WERI-Rb-1 (cell line): ENCODE measurements around the gene SLC25A44.
"Not testable (repeated sequence)": the region's sequence is repeated elsewhere in the genome, so short reads cannot be mapped to it uniquely, and the experiment has no call there.

ENCODE experiments used
- DNase-seq: peaks from one replicate; pipeline ENCODE4 v3.0.0-alpha.2; 2020
- H3K27ac ChIP-seq: fragments of 250-450 bp; sonication (Bioruptor Pico); 2 replicates; pipeline ENCODE4 v1.5.1; 2020; ENCODE audit warnings: mild to moderate bottlenecking, moderate library complexity
- H3K27me3 ChIP-seq: fragments of 250-450 bp; sonication (Bioruptor Pico); 2 replicates; pipeline ENCODE4 v1.5.1; 2021; ENCODE audit warnings: mild to moderate bottlenecking, low read depth, moderate library complexity; ENCODE audit not compliant: insufficient read depth, severe bottlenecking
- H3K36me3 ChIP-seq: fragments of 250-450 bp; sonication (Bioruptor Pico); 2 replicates; pipeline ENCODE4 v1.5.1; 2020; ENCODE audit warnings: mild to moderate bottlenecking, moderate library complexity
- H3K4me3 ChIP-seq: 2 replicates; pipeline ENCODE4 v1.5.1; 2011; ENCODE audit warnings: low read depth, mild to moderate bottlenecking, control low read depth, low read length
- H3K9me3 ChIP-seq: fragments of 250-450 bp; sonication (Bioruptor Pico); 2 replicates; pipeline ENCODE4 v1.5.1; 2021; ENCODE audit warnings: mild to moderate bottlenecking, moderate library complexity; ENCODE audit not compliant: severe bottlenecking
- TF ChIP-seq, protein P1 (sequence below): IDR thresholded peaks from 2 replicates; pipeline ENCODE4 v1.5.1; 2011; ENCODE audit warnings: low read depth, mild to moderate bottlenecking, control low read depth, inconsistent platforms, low read length

SLC25A44 gene

DNA sequence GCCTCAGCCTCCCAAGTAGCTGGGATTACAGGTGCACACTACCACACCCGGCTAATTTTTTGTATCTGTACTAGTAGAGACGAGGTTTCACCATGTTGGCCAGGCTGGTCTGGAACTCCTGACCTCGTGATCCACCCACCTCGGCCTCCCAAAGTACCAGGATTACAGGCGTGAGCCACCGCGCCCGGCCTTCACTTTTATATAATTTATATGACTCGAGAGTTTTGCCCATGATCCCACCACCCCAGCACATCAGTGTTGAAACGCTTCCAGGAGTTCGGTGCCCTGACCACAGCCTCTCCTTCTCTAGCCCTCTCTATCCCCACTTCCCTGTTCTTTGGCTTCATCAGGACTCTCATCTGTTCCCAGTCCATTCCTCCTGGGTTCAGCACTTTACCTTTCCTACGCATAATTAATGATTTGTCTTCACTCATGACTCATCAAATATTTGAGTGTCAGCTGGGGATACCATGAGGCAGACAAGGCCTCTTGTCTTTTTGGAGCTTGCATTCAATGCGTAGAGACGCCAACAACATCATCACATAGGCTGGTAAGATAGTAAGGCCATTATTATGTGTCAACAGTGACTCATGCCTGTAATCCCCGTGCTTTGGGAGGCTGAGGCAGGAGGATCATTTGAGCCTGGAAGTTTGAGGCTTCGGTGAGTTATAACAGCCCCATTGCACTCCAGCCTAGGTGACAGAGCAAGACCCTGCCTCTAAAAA is 20.3 kb downstream of the SLC25A44 start:
- Histone ChIP-seq H3K4me3 (peak overlapping the region; percentile 81), H3K9me3 (no peaks in the 10 kb centered on the region), H3K36me3 (peaks cover 46% of the 10 kb centered on the region), H3K27me3 (no peaks in the 10 kb centered on the region), H3K27ac (peak overlapping the region; percentile 98)
- TF ChIP-seq, protein P1, sequence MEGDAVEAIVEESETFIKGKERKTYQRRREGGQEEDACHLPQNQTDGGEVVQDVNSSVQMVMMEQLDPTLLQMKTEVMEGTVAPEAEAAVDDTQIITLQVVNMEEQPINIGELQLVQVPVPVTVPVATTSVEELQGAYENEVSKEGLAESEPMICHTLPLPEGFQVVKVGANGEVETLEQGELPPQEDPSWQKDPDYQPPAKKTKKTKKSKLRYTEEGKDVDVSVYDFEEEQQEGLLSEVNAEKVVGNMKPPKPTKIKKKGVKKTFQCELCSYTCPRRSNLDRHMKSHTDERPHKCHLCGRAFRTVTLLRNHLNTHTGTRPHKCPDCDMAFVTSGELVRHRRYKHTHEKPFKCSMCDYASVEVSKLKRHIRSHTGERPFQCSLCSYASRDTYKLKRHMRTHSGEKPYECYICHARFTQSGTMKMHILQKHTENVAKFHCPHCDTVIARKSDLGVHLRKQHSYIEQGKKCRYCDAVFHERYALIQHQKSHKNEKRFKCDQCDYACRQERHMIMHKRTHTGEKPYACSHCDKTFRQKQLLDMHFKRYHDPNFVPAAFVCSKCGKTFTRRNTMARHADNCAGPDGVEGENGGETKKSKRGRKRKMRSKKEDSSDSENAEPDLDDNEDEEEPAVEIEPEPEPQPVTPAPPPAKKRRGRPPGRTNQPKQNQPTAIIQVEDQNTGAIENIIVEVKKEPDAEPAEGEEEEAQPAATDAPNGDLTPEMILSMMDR, result no peak
- DNase-seq, result no peak

DNA sequence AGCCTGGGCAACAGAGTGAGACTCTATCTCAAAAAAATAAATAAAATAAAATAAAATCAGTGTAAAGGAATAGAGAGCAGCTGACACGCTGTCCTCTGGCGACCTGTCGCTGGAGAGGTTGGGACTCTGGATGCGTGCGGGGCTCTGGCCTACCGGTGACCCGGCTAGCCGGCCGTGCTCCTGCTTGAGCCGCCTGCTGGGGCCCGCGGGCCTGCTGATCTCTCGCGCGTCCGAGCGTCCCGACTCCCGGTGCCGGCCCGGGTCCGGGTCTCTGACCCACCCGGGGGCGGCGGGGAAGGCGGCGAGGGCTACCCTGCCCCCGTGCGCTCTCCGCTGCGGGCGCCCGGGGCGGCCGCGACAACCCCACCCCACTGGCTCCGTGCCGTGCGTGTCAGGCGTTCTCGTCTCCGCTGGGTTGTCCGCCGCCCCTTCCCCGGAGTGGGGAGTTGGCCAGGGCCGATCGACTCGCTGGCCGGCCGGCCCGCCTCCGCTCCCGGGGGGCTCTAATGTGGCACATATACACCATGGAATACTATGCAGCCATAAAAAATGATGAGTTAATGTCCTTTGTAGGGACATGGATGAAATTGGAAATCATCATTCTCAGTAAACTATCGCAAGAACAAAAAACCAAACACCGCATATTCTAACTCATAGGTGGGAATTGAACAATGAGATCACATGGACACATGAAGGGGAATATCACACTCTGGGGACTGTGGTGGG is 22.6 kb downstream of the SLC25A44 start:
- H3K27me3 ChIP-seq, H3K4me3 ChIP-seq, H3K27ac ChIP-seq, H3K9me3 ChIP-seq, DNase-seq: not testable (repeated sequence)
- peaks cover 53% of the 10 kb centered on the region for H3K36me3 ChIP-seq

DNA sequence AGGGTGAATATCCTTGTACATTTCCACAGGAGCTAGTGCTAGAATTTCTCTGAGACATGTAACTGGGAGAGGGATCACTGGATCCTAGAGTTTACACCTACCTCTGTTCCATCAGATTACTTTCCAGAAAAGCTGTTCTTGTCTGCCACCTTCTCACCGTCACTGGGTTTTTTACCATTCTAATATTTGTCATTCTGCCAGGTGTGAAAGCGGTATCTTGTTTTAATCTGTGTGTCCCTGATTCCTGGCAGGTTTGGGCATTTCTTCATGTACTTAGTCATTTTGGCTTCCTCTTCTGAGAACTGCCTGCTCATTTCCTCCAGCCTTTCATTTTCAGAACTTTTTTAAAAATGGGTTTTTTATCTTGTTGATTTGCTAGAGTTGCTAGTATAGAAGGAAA is 24.0 kb downstream of the SLC25A44 start:
- Histone ChIP-seq H3K4me3 (no peak overlapping the region), H3K27me3 (no peaks in the 10 kb centered on the region), H3K36me3 (peaks cover 60% of the 10 kb centered on the region), H3K27ac (no peak overlapping the region), H3K9me3 (no peaks in the 10 kb centered on the region)
- no peak for DNase-seq
- TF ChIP-seq, protein P1, result no peak

DNA sequence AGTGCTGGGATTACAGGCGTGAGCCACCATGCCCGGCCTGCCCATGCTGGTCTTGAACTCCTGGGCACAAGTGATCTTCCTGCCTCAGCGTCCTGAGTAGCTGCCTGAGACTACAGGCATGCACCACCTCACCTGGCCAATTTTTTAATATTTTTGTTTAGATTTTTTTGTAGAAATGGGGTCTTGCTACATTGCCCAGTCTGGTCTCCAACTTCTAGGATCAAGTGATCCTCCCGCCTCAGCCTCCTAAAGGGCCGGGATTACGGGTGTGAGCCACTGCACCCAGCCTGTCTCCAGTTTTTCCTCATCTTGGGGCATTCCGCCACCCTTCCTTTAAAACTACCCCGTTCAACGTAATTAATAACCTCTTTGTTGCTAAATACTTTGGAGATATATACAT is 26.3 kb downstream of the SLC25A44 start:
- Histone ChIP-seq H3K27ac (no peak overlapping the region), H3K27me3 (no peaks in the 10 kb centered on the region), H3K4me3 (no peak overlapping the region), H3K9me3 (no peaks in the 10 kb centered on the region), H3K36me3 (peaks cover 64% of the 10 kb centered on the region)
- TF ChIP-seq, protein P1, result no peak
- DNase-seq, result no peak

DNA sequence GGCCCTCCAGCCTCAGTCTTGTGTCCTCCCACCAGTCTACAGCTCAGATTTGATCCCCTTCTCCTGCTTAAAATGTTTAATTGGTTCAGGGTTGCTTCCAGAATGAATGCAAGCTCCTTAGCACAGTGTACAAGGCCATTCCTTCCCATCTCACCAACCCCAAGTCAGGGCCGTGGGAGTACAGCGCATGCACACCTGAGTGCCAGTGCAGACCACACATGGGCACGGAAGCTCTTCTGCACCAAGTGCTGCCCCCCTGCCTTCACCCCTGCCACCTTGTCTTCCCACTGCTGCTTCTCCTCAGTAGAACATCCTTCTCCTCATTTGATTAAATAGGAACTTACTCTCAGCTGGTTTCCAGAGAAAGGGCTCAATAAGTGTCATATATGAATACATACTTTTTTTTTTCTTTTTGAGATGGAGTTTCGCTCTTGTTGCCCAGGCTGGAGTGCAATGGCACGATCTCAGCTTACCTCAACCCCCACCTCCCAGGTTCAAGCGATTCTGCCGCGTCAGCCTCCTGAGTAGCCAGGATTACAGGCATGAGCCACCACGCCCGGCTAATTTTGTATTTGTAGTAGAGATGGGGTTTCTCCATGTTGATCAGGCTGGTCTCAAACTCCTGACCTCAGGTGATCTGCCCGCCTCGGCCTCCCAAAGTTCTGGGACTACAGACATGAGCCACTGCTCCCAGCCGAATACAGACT is 28.2 kb downstream of the SLC25A44 start:
- TF ChIP-seq, protein P1, result no peak
- Histone ChIP-seq H3K27ac (no peak overlapping the region), H3K27me3 (no peaks in the 10 kb centered on the region), H3K4me3 (no peak overlapping the region), H3K9me3 (no peaks in the 10 kb centered on the region), H3K36me3 (peaks cover 71% of the 10 kb centered on the region)
- no peak for DNase-seq

DNA sequence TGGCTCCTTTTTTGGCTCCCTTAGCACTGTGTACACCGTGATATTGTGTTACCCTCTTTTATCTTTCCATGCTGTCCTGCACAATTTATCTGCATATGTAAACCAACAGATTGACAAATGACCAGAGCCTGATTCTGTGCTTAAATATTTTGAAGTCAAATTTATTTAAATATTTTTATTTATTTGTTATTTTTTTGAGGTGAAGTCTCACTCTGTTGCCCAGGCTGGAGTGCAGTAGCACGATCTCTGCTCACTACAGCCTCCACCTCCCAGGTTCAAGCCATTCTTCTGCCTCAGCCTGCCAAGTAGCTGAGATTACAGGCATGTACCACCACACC is 31.7 kb downstream of the SLC25A44 start:
- Histone ChIP-seq H3K36me3 (peaks cover 74% of the 10 kb centered on the region), H3K27ac (no peak overlapping the region), H3K9me3 (no peaks in the 10 kb centered on the region), H3K4me3 (no peak overlapping the region), H3K27me3 (no peaks in the 10 kb centered on the region)
- TF ChIP-seq, protein P1, result no peak
- DNase-seq, result no peak
